ENCODE results near the gene DDIT3.

- TF ChIP-seq CTCF (IDR thresholded peaks at IDR 0.05) (no peak), ZFX (IDR thresholded peaks at IDR 0.05; ENCODE audit: borderline replicate concordance) (no peak)
These were observed 30.2 kb downstream of the DDIT3 start for GRCh38 chr12:57490126-57490525.

Data from 22Rv1 (cell line).